HepG2 (cell line): ENCODE measurements around the gene RNU4-1. TPM values are rescaled to one million over a fixed set of nuclear protein-coding genes. Genes with fewer than 3 reads are reported as not detected.

Source experiments
- ARHGAP35 ChIP-seq: sonication (generic); formaldehyde crosslinking; IDR thresholded peaks from 2 replicates; pipeline ENCODE4 v1.9.0; 2022; ENCODE audit warnings: mild to moderate bottlenecking, inconsistent platforms, moderate library complexity, missing genetic modification reagents, borderline replicate concordance
- BCL6 ChIP-seq: IDR thresholded peaks from 2 replicates; pipeline ENCODE4 v1.6.1; 2016; ENCODE audit warnings: missing genetic modification reagents, missing compliant biosample characterization
- CBX1 ChIP-seq: IDR thresholded peaks from one replicate; pipeline ENCODE4 v1.6.1; 2016; ENCODE audit warnings: antibody characterized with exemption, low read depth
- CHCHD3 ChIP-seq: sonication (generic); formaldehyde crosslinking; IDR thresholded peaks from 2 replicates; pipeline ENCODE4 v1.8.0; 2022; ENCODE audit warnings: mild to moderate bottlenecking, missing genetic modification reagents, moderate library complexity
- EP300 ChIP-seq, 3 experiments: sonication (generic) in 1 of 3; formaldehyde crosslinking in 1 of 3; IDR thresholded peaks; 2 replicates each; pipeline versions ENCODE4 v1.5.1 to v1.6.1; 2011 to 2020; ENCODE audit warnings: low read depth in 2 of 3, low read length in 2 of 3, borderline replicate concordance in 1 of 3, improper control_type of control experiment in 1 of 3, mild to moderate bottlenecking in 1 of 3, missing genetic modification reagents in 1 of 3, moderate library complexity in 1 of 3
- HNF4G ChIP-seq, 2 experiments: sonication (generic) in 1 of 2; formaldehyde crosslinking in 1 of 2; IDR thresholded peaks; 2 replicates each; pipeline versions ENCODE4 v1.4.0 to v1.6.1; 2011 to 2020; ENCODE audit warnings: borderline replicate concordance in 2 of 2, low read depth in 2 of 2, mild to moderate bottlenecking in 2 of 2, low read length in 1 of 2, missing genetic modification reagents in 1 of 2, moderate library complexity in 1 of 2
- IRF9 ChIP-seq: sonication (generic); formaldehyde crosslinking; IDR thresholded peaks from 2 replicates; pipeline ENCODE4 v1.8.0; 2022; ENCODE audit warnings: missing genetic modification reagents, mild to moderate bottlenecking, borderline replicate concordance
- KDM2A ChIP-seq: sonication (generic); formaldehyde crosslinking; IDR thresholded peaks from 2 replicates; pipeline ENCODE4 v1.4.0; 2020; ENCODE audit warnings: low read depth, missing genetic modification reagents, borderline replicate concordance
- NONO ChIP-seq, 2 experiments: fragments of 450-650 bp in 1 of 2; sonication (generic) in 1 of 2; formaldehyde crosslinking in 1 of 2; IDR thresholded peaks in 1 of 2; conservative IDR thresholded peaks in 1 of 2; 2 replicates each; pipeline versions ENCODE4 v1.6.1 to v1.8.0; 2017 to 2022; ENCODE audit warnings: mild to moderate bottlenecking in 1 of 2, missing genetic modification reagents in 1 of 2, moderate library complexity in 1 of 2
- NR2C2 ChIP-seq: sonication (generic); formaldehyde crosslinking; IDR thresholded peaks from 2 replicates; pipeline ENCODE4 v1.4.0; 2020; ENCODE audit warnings: missing genetic modification reagents, mild to moderate bottlenecking, moderate library complexity, borderline replicate concordance
- PTBP1 ChIP-seq: fragments of 200-400 bp; formaldehyde crosslinking; IDR thresholded peaks from 2 replicates; pipeline ENCODE4 v1.6.1; 2018; ENCODE audit warnings: low read length, low read depth; ENCODE audit not compliant: poor library complexity, severe bottlenecking
- TAF1 ChIP-seq: sonication (generic); formaldehyde crosslinking; IDR thresholded peaks from 2 replicates; pipeline ENCODE4 v1.4.0; 2020; ENCODE audit warnings: missing genetic modification reagents
- ZBTB40 ChIP-seq, 2 experiments: fragments of 450-650 bp in 1 of 2; sonication (generic) in 1 of 2; formaldehyde crosslinking in 1 of 2; IDR thresholded peaks; 2 replicates each; pipeline versions ENCODE4 v1.6.1 to v1.8.0; 2016 to 2022; ENCODE audit warnings: antibody characterized with exemption in 1 of 2, mild to moderate bottlenecking in 1 of 2, missing genetic modification reagents in 1 of 2
- ZBTB8A ChIP-seq: sonication (generic); formaldehyde crosslinking; IDR thresholded peaks from 2 replicates; pipeline ENCODE4 v1.4.0; 2020; ENCODE audit warnings: mild to moderate bottlenecking, low read depth, missing genetic modification reagents, borderline replicate concordance
- ZNF441 ChIP-seq: sonication (generic); formaldehyde crosslinking; IDR thresholded peaks from 2 replicates; pipeline ENCODE4 v1.7.0; 2021; ENCODE audit warnings: missing genetic modification reagents, borderline replicate concordance
- ZNF83 ChIP-seq: sonication (generic); formaldehyde crosslinking; IDR thresholded peaks from 2 replicates; pipeline ENCODE4 v1.4.0; 2020; ENCODE audit warnings: missing genetic modification reagents, mild to moderate bottlenecking, borderline replicate concordance
- polyA plus RNA-seq, 8 experiments: library from polyadenylated mRNA; depleted of rRNA in 3 of 8; stranded (reverse) in 7 of 8; unstranded in 1 of 8; fragments of >200 nt; fragmentation: Illumina TruSeq in 4 of 8; extraction: Trizol in 4 of 8; gene quantifications; 2 replicates each; pipeline versions ENCODE4 v1.2.1 to v1.2.3, GENCODE V29; 2011 to 2016; ENCODE audit warnings: low read depth in 4 of 8, missing spikeins in 1 of 8, mixed read lengths in 1 of 8; ENCODE audit not compliant: insufficient read depth in 1 of 8
- total RNA-seq, 5 experiments: library from RNA; depleted of rRNA; stranded (reverse); fragments of >200 nt; fragmentation: Illumina TruSeq; extraction: Trizol; gene quantifications; 2 replicates each; pipeline ENCODE4 v1.2.3, GENCODE V29; 2016; ENCODE audit warnings: low read depth in 1 of 5

Gene RNU4-1
- total and polyA plus RNA-seq, 2 of the 13 experiments (the other 11 are each of a cell fraction or from before 2014, with no cell fraction given), result 7,407 TPM; not detected in 1

DNA sequence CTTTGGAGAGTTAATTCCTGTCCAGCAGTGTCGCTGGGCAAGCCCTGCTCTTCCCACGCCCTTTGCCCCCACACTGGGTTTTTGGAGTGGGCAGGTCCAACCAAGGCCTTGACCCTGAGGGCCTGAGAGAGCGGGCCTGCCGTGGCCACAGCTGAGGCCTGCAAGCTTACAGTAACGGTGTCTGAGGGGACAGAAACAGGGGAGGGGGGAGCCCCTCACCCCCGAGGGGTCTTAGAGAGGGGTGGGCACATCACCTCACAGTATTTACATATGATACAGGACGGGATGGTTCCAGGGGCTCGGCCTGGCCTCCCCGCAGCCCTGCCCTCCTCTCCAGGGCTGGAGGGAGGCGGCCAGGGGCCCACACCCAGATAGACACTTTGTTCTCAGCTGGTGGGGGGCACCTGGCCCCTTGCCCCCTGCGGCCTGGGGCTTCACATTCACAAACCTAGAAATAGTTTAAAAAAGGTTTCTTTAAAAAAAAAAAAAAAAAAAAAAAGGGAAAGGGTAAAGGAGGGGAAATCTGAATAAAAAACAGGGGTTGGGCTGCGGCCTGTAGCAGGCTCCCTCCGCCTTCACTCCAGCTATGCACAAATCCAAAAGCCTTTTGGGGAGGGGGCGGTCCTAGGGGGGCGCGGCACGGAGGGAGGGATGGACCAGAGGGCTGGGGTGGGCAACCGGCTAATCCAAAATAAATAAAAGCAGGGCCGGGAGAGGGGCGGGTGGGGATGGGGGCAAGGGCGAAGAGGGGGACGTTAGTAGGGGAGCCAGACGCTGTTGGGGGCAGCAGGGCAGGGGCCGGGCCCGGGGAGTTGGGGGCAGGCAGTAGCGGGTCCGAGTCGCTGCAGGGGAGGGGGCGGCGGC, 49.4 kb upstream of the RNU4-1 start (continued):
- TF ChIP-seq ARHGAP35, result no peak
- no peak for TF ChIP-seq KDM2A (CRISPR knock-in tag)
- TF ChIP-seq EP300 (IDR thresholded peaks at IDR 0.05; ENCODE audit: low read depth in 2 of 2, low read length in 2 of 2), result no peak
- no peak for TF ChIP-seq EP300 (CRISPR knock-in tag; IDR thresholded peaks at IDR 0.05; ENCODE audit: borderline replicate concordance)
- TF ChIP-seq ZBTB40 (IDR thresholded peaks at IDR 0.05), result no peak
- TF ChIP-seq ZBTB40 (CRISPR knock-in tag; IDR thresholded peaks at IDR 0.05), result no peak
- 0 out of 2 replicates have a peak, but pooled peaks have one; percentile 37 for TF ChIP-seq IRF9 (CRISPR knock-in tag)
- TF ChIP-seq HNF4G (IDR thresholded peaks at IDR 0.05; ENCODE audit: borderline replicate concordance, low read depth, low read length), result peak; percentile 71; the same call in 1 of the 2 replicates
- no peak for TF ChIP-seq HNF4G (CRISPR knock-in tag; IDR thresholded peaks at IDR 0.05; ENCODE audit: borderline replicate concordance, low read depth)
- TF ChIP-seq BCL6 (CRISPR knock-in tag), result 0 out of 2 replicates have a peak, but pooled peaks have one; percentile 15
- TF ChIP-seq ZNF83 (CRISPR knock-in tag), result no peak
- no peak for TF ChIP-seq ZNF441 (CRISPR knock-in tag)
- no peak for TF ChIP-seq PTBP1
- TF ChIP-seq CHCHD3 (CRISPR knock-in tag), result no peak
- TF ChIP-seq NR2C2 (CRISPR knock-in tag), result peak; percentile 69
- TF ChIP-seq CBX1, result no peak
- TF ChIP-seq TAF1 (CRISPR knock-in tag), result no peak
- no peak for TF ChIP-seq NONO (IDR thresholded peaks at IDR 0.05)
- 0 out of 2 replicates have a peak, but pooled peaks have one; percentile 59 for TF ChIP-seq NONO (CRISPR knock-in tag; conservative IDR thresholded peaks at IDR 0.05)
- TF ChIP-seq ZBTB8A (CRISPR knock-in tag), result no peak
